ENCODE measurements around the gene MYO9B. TPM values are rescaled to one million over a fixed set of nuclear protein-coding genes. Genes with fewer than 3 reads are reported as not detected.

MYO9B gene
- total RNA-seq, 1 experiment from 2014 or later = 74.6 TPM

DNA sequence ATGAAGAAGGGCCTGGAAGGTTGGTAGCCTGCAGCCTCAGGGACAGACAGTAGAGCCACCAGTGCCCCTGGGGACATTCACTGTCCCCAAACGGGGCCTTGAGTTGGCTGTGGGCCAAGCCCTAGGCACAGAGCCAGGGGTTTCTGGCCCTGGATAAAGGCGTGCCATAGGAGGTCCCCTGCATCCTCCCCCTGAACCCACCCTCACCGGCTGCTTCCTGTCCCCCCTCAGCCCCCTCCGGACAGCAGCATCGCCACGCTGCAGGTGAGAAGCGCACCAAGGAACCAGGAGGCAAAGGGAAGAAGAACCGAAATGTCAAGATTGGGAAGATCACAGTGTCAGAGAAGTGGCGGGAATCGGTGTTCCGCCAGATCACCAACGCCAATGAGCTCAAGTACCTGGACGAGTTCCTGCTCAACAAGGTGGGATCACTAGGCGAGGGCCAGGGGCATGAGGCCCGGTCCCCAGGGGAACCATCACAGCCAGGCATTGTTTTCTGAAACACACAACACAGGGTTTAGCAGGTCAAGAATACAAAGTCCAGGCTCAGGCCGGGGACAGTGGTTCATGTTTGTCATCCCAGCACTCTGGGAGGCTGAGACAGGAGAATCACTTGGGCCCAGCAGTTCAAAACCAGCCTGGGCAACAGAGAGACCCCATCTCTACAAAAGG is 125.0 kb downstream of the MYO9B start:
- ChIA-PET CTCF (no interaction called here), RAD21 (ENCODE audit: low non-redundant PET in 1 of 2, low total read pairs in 2 of 2, uncharacterized antibody in 2 of 2, unreplicated experiment in 2 of 2) (no interaction called here), POLR2A (no interaction called here)
- Histone ChIP-seq H2AFZ (ENCODE audit: low read depth, low read length, poor library complexity, severe bottlenecking) (no peak overlapping the region), H3K79me2 (ENCODE audit: insufficient read depth, low read length) (no peaks in the 10 kb centered on the region), H3K9ac (ENCODE audit: low read length) (no peak overlapping the region), H3K9me2 (ENCODE audit: insufficient read depth) (no peaks in the 10 kb centered on the region), H3K4me3 (replicated peaks in 1 of 2; ENCODE audit: low read depth in 1 of 2, low read length in 2 of 2) (no peak overlapping the region), H3K27me3 (ENCODE audit: insufficient read depth, low read length) (no peaks in the 10 kb centered on the region), H3K9me3 (ENCODE audit: control insufficient read depth in 1 of 2, insufficient read depth in 1 of 2, low read depth in 1 of 2, low read length in 2 of 2) (no peaks in the 10 kb centered on the region), H4K20me1 (ENCODE audit: insufficient read depth) (no peaks in the 10 kb centered on the region), H3K4me1 (ENCODE audit: control insufficient read depth in 1 of 2, insufficient read depth in 2 of 2, low read length in 2 of 2) (0 out of 4 replicates have a peak, but pooled peaks cover 0 to 3% of the 10 kb centered on the region in 2 experiments), H3K4me2 (ENCODE audit: low read length) (no peak overlapping the region), H3K36me3 (ENCODE audit: control insufficient read depth in 1 of 2, insufficient read depth in 2 of 2, low read length in 2 of 2) (peaks cover 17 to 22% of the 10 kb centered on the region in 2 experiments; a peak in 3 of 4 replicates), H3K27ac (ENCODE audit: low read depth, low read length) (no peak overlapping the region)
- intact Hi-C loops (cut with micrococcal nuclease) = no loop called here
- TF ChIP-seq RAD21 (IDR thresholded peaks at IDR 0.05; ENCODE audit: low read depth) (no peak), SP1 (IDR thresholded peaks at IDR 0.05; ENCODE audit: low read depth) (no peak), ZFX (IDR thresholded peaks at IDR 0.05) (no peak), CBX3 (IDR thresholded peaks at IDR 0.05; ENCODE audit: low read depth) (no peak), CEBPB (IDR thresholded peaks at IDR 0.05; ENCODE audit: low read depth) (no peak), EGR1 (IDR thresholded peaks at IDR 0.05; ENCODE audit: low read depth) (no peak), POLR2A (IDR thresholded peaks at IDR 0.05; ENCODE audit: borderline replicate concordance, extremely low read depth, insufficient read depth, insufficient read length) (no peak), ZNF274 (IDR thresholded peaks at IDR 0.05; ENCODE audit: low read depth, low read length) (no peak), YY1 (IDR thresholded peaks at IDR 0.05; ENCODE audit: extremely low read depth, insufficient replicate concordance, low read depth, low read length) (no peak), FOSL1 (IDR thresholded peaks at IDR 0.05; ENCODE audit: low read depth) (no peak), EZH2phosphoT487 (IDR thresholded peaks at IDR 0.05; ENCODE audit: borderline replicate concordance) (no peak)
- TF ChIP-seq, protein P1, sequence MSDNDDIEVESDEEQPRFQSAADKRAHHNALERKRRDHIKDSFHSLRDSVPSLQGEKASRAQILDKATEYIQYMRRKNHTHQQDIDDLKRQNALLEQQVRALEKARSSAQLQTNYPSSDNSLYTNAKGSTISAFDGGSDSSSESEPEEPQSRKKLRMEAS (IDR thresholded peaks at IDR 0.05) = no peak
- TF ChIP-seq, protein P2, sequence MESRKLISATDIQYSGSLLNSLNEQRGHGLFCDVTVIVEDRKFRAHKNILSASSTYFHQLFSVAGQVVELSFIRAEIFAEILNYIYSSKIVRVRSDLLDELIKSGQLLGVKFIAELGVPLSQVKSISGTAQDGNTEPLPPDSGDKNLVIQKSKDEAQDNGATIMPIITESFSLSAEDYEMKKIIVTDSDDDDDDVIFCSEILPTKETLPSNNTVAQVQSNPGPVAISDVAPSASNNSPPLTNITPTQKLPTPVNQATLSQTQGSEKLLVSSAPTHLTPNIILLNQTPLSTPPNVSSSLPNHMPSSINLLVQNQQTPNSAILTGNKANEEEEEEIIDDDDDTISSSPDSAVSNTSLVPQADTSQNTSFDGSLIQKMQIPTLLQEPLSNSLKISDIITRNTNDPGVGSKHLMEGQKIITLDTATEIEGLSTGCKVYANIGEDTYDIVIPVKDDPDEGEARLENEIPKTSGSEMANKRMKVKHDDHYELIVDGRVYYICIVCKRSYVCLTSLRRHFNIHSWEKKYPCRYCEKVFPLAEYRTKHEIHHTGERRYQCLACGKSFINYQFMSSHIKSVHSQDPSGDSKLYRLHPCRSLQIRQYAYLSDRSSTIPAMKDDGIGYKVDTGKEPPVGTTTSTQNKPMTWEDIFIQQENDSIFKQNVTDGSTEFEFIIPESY (IDR thresholded peaks at IDR 0.05; ENCODE audit: extremely low read depth, insufficient replicate concordance, low read length) = no peak
- no peak for DNase-seq (ENCODE audit: low read depth, low spot score)
- ATAC-seq = no peak
- BruUV-seq (replicated peaks) = no TSS peak

Measured in HCT116 (cell line).